Measurements from ENCODE around the gene ZKSCAN4.

- no peak for TF ChIP-seq ATF1 (CRISPR knock-in tag; IDR thresholded peaks at IDR 0.05)
- no peak for TF ChIP-seq JUN (CRISPR knock-in tag; IDR thresholded peaks at IDR 0.05)
- TF ChIP-seq IRF1 (CRISPR knock-in tag; IDR thresholded peaks at IDR 0.05) = no peak
- TF ChIP-seq ETV6 (CRISPR knock-in tag; IDR thresholded peaks at IDR 0.05) = no peak
- TF ChIP-seq CTCF (IDR thresholded peaks at IDR 0.05) = no peak
Measured at GRCh38 chr6:28295326-28295725, 43.3 kb upstream of the ZKSCAN4 start.
